Activated CD8-positive, alpha-beta memory T cell treated with anti-CD3 and anti-CD28 coated beads for 1 hour (primary cell): ENCODE measurements around the gene CCDC187.

ENCODE experiments used
- DNase-seq, 2 donors: peaks; one replicate each; pipeline ENCODE4 v3.0.0-alpha.2; 2020; ENCODE audit warnings: low read depth in 1 of 2; ENCODE audit errors: extremely low read depth in 1 of 2

CCDC187 gene

DNA sequence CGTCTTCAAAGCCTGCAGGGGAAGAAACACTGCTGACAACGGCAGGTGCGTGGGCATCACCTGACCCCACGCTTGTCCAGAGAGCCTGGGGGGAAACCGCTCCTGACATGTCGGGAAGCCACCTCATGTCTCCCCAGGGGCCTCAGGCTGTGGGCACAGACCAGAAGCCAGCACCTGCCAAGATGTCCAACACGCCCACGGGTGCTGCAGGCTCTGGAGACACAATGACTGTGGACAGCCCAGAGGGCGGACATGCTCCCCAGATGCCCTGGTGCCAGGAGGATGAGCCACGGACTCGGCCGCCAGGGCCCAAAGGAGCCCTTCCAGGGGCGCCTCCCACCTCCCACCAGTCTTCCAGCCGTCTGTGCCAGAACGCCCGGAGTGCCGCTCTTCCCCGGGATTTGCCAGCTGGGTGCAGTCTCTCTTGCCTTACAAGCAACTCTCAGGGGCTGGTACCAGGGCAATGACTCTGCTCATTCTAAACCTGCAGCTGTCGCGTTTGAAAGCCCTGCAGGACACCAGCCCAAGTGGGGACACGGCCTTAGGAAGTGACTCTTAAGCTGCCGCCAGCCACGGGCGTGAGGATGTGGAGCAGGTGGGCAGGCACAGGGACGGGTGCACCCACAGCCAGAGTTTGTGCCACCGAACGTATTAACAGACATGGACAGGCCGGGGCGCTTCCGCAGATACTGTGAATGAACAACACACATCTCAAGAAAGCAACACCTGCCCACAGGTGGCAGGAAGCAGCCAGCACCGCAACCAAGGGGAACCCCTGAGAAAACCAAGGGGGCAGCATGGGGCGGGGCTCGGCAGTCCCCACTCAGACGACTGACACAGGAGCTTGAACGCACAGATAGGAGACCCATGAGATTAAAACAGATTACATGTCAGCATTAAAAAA lies 92.2 kb downstream of the CCDC187 start:
- no peak for DNase-seq

DNA sequence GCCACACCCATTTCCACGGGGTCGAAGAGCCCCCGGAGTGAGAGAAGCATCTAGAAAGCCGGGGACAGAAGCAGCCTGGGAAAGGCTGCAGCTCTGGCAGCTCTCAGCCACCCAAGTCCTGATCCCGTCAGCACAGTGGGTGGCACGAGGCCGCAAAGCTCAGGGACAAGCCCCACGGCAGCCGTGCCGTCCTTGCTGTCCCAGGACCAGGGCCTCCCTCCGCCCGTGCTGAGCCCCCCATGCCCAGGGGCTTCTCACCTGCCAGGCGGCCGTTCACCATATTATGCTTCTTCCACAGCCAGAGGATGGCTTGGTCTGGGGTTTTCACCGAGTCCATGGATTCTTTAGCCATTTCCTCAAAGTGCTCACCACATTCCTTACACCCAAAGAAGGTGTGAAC lies 92.9 kb downstream of the CCDC187 start:
- DNase-seq = no peak

DNA sequence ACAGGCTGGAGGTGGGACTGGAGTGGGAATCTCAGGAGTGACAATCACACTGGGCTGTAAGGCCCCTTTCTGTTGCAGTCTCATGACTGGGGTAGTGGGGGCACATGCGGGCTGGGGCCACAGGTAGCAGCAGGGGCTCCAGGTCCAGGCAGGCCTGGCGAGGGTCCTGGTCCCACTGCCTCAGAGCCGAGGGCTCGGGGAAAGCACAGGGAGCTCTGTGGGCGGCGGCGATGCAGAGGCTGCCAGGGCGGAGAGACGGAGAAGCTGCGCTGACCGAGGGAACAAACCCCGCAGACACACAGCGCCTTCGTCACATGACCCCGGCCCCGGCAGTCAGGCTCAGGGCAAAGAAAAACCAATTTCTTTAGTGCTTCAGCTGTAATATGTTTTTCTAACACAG lies 93.6 kb downstream of the CCDC187 start:
- DNase-seq = no peak

DNA sequence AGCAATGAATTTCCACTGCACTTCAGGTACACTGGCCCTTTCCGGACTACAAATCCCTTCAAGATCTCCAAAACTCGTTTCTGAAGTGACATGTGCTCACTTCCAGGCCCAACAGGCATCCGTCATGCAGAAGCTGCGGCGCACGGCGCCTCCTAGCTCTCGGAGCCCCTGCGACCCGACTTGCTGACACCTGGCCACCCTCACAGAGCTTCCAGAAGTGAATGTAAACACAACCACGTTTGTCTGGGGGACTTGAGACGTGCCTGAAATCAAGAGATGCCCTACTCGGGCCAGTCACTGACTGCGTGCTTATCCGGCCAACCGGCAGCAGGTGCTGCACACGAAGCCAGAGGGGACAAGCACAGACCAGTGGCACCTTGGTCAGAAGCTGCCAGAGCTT lies 94.1 kb downstream of the CCDC187 start:
- no peak for DNase-seq

DNA sequence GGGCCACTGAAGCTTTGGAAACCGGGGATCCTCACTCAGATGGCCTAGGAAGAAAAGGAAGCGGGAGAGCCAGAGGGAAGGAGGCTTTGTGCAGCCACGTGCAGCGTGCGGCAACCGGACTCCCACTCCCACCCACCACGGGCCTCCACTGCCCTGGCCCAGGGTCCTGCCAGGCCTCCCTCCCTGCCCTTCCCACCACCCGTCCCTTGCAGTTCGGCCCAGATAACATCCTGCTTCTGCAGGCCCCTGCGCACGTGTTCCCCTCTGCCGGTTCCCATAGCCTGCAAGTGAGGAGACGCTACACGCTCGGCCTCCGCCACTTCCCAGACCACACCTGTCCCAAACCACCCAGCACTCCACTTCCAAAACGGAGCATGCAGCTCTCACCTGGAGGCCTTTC lies 94.7 kb downstream of the CCDC187 start:
- DNase-seq = no peak

DNA sequence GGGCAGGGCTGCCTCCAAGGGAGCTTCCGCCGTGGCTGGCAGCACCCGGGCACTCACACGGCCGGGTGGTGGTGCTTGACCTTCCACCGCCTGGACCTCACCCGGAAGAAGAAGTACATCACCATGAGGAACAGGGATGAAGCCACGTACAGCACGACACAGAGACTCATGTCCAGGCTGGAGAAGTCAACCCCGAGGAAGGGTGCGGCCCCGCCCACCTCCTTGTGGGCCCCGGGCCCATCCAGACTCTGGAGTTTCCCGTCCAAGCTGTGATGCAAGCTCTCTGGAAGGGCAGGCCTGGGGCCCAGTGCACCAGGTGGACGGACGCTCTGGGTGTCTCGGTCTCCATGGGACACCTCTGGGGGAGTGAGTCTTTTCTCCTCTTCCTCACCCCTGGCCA lies 95.2 kb downstream of the CCDC187 start:
- DNase-seq = no peak

DNA sequence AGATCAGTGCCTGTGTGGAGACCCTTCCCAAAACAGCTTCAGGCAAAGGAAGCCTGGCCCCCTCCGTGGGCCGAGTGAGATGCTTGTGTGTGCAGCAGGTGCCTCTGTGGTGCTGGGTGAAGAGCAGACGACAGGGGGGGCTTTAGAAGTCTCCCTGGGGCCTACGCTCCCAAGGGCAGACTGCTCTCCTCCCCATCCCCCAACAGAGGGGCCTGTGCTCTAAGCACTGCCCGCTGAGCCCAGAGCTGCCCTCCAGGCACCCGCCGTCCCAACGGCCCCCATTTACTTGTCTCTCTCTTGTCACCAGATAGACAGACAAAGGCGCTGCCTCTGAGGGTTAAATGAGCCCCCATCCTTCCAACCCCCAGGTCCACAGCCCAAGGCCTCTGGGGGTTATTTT lies 96.3 kb downstream of the CCDC187 start:
- no peak for DNase-seq

DNA sequence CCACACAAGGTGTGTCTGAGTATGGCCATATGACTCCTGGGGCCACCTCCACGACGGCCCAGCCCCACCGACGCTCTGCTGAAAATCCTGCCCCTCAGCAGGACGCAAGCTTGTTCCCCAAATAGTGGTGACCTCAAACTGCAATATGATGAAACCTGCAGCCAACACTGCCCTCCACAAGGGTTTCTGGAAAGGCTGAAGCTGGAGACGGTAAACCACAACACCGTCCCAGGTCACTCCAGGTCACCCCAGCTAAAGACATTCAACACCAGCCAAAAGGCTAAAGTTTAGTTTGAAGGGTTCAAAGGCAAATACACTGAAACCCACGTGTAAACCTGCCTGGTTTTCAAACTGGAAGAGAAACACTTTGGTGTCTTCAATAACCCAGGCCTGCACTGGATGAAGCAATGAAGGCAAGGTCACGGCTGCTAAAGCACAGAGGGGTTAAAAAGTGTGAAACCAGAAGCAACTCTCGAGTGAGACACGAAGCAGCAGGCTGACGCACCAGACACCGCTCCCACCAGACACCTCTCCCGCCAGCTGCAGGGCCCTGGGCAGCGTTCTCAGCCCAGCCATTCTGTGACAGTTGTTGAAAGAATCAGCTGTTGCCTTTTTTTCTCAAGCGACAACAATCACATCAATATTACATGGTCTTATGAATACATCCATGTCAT lies 97.2 kb downstream of the CCDC187 start:
- no peak for DNase-seq

DNA sequence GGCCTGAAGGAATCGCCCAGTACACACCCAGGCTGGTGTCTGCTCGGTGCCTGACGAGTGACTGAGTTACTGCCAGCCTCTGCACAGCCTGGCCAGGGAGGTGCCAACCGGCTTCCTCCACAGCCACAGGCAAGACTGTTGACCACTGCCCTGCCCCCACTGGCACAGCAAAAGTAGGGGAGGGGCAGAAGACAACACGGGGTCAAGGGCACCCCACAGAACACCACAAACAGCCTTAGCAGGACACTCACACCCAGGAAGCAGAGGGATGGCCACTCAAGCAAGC lies 98.2 kb downstream of the CCDC187 start:
- DNase-seq = no peak

DNA sequence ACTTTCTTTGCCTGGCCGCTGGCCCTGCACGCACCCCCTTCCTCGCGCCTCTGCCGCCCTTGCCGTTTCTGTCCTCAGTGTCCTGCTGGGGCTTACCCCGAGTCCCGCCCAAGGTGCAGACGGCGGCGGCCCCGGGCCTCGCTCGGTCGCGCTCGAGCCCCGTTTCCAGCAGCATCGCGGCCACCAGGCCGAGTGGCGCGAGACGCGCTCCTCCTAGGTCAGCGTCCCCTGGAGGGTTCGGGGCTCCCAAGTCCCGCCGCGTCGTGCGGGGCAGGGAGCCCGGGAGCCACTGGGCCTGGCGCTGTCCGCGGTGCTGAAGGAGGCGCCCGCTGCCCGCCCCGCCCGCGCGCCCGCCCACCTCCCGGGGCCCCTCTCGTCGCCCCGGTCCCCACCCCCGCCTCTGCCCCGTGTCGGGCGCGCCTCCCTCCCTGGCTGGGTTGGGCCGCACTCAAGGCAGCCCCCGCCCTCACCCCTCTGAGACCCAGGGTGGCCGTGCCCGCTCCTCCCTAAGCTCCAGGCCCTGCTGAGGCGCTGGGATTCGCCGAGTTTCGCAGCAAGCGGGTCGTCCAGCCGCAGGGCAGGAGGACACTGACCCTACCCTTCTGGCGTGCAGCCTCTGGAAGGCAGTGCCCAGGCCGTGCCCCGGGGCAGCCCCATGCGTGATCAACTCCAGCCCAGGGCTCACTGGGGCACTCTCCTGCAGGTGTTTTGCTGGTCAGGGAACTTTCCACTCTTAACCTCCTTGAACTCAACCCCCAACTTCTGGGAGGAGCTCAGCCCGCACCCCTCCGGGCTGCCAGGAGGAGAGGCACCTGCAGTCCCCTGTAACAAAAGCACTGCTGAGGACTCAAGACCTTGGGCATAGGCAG lies 98.8 kb downstream of the CCDC187 start, which contains the start of gene LHX3:
LHX3 (minus strand) TSS at position 291 of the 869 bp plus-strand sequence; CDS start at position 175, 116 bp downstream.
- DNase-seq = no peak

DNA sequence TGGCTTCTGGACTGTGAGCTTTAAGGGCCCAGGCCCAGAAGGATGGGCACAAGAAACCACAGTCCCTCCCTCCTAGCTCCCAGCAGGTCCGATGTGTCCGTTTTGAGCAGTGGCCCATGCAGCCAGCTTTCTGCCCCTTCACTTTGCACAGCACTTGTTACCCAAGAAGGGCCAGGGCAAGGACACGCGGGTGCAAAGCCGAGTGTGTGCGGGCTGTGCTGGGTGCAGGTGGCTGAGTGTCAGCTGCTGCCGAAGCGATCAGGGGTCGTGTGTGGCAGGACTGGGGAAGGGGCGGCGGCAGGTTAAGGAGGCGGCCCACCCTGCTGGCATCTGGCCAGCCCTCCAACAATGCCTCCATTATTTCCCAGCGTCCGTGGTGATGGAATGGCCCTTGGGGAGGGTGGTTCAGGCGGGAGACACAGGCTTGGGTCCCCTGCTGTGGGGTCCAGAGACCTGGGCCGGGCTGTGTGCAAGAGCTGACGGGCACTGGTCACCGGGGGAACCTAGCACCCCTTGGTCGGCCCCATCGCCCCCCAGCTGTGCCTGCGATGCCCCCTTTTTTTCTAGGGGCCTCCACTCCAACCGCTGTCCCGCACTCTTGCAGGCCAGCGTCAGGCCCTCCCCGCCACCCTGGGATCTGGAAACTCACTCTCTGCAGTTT lies 99.6 kb downstream of the CCDC187 start:
- no peak for DNase-seq

DNA sequence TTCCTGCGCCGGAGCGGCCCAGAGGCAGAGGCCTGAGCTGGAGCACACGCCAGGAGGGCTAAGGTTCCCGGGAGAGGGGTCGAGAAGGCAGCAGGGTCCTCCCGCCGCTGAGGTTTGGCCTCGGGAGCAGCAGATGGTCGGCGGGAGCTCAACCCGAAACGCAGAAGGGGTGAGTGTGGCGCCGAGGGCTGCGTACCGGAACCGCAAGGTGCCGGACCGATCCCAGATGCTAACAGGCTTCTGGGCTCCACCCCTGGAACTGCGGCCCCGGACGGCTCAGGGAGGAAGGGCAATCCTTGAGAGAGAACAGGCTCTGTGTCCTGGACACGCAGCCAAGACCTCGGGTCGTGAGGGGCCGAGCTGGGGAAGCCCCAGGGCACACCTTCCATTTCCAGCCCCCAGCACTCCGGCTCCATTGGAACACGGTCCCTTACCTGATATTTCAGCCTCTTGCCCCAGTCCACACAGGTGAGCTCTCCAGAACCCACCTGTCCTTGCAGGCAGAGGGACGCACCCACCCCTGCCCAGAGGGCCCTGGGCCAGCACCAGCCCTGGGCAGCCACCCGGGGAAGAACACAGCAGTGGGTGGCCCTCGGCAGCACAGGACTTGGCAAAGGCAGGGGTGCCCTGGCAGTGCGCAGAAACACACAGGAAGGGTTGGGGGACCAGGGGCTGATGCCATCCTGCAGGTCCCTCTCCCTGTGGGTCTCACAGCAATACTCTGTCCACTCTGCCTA lies 100.3 kb downstream of the CCDC187 start:
- no peak for DNase-seq

DNA sequence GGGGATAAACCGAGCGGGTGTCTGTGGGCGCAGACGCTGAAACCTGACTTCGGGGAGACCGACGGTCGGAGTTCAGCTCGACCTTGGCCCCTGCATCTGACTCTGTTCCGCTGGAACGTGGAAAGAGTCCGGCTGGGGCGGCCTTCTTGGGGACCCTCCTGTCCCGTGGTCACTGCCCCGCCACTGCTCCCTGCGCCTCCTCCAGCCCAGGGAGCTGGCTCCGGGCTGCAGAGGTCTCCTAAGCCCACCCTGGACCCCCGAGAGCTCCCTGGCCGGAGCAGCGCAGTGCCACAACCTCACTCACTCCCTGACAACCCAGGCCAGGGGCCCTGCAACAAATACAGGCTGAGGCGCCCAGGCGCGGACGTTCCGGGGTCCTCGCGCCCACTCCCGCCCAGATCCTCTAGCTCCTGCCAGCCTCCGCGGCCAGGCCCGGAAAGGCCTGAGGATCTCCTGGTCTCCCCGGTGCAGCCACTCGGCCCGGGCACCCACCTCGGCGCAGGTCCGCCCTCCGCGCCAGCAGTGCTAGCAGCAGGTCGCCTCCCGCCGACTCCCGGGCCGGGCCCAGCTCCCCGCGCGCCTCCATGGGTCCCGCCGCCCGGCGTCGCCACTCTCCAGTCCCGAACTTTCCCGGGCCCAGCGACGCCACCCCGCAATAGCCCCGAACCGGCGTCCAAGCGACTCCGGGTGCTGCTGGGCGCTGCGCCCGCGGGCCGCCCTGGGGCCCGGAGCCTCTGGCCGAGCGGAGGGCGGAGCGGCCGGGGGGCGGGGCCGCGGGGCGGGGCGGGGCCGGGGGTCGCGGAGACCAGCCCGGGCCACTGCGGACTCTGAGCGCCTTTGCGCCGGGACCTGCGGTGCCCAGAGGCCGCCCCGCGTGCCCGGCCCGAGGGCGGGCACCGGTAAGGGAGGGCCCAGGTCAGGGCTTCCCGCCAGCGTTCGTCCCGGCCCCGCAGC lies 101.2 kb downstream of the CCDC187 start:
- no peak for DNase-seq

DNA sequence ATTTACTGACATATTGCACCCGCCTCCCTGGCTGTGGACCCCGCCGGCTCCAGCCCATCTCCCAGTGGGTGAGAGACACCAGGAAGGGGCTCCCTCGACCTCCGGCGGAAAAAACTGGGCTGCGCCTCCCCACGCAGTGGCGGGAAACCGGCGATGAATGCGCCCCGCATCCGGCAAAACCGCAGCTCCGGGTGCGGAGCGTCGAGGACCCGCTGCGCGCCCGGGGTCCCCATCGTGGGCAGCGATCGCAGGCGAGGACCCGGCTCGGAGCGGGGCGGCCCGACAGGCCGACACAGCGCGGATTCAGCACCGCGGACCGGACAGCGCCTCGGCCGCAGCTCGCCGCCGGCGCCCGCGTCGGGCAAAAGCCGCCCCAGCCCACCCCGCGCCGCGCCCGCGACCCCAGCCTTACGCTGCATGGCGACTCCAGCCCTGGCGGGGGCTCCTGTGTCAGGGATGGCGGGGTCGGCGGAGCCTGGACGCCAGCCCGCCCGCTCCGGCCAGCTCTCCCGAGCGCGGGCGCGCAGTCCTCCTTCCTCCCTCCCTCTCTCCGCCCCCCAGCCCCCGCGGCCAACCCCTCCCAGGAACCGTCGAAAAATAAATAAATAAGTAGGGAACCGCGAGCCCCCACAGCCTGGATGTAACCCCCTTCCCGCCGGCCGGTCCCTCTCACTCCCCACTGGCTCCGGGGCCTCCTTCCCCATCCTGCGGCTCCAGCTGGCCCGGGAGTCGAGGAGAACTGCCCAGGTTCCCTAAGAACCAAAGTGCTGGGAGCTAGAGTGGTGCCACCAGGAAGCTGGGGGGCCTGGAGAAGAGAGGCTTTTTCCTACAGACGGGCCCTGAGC lies 102.1 kb downstream of the CCDC187 start:
- DNase-seq = no peak

DNA sequence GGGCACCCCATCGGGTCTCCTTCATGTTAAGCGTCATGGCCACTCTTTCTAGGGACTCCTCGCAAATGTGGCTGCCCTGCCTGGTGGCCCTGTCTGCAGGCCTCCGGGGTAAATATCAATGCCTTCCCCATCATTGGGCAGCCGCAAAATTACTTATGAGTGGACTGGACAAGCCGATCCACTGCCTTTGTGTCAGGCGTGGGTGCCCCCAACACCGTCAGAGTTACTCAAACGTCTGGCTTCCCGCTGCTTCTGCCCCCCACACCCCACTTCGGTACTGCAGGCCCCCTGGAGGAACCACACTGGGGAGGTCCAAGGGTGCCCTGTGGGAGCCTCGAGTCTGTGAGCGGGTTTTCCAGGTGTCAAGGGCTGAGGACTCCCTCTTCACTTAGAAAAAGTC lies 102.7 kb downstream of the CCDC187 start:
- no peak for DNase-seq

DNA sequence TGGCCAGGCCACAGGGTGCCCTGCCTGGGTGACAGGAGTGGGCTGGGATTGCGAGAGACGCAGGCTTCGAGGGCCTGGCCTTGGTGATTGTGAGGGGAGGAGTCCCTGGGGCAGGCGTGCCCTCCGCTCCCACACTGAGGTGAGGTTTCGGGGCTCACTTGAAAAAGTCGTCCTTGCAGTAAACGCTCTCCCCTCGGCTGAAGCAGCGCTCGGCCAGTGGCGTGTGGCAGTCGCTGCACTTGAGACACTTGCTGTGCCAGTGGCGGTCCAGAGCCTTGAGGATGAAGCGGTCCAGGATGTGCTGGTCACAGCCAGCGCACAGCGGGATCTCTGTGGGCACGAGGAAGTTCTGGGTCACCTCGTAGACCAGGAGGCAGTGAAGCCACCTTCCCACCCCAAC lies 103.5 kb downstream of the CCDC187 start:
- no peak for DNase-seq
